Measurements from ENCODE around the gene WDFY4. TPM values are rescaled to one million over a fixed set of nuclear protein-coding genes. Genes with fewer than 3 reads are reported as not detected.

WDFY4 gene
- total and polyA plus RNA-seq, 9 of the 15 experiments (the other 6 are each of a cell fraction or from before 2014, with no cell fraction given) = 0.01 to 0.02 (median 0.01) TPM; not detected in 6

DNA sequence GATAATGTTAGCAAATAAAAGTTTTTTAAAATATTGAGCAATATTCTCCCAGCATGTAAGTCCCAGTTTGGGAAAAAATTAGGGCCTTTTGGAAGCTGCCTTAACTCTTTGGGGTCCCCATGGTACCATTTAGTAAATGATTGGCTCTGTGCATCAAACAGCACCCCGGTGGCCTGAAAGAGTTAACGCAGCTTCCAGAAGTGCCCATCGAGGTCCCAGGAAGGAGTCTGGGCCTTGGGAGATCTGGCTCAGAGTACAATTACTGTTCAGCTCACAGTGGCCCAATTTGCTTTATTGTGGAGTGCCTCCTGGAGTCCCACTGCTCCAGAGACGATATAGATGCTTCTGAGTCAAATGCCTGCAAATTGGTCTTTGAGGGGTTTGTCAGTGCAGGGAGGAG is 31.7 kb downstream of the WDFY4 start:
- Histone ChIP-seq H3K4me1 (replicated peaks in 1 of 2; ENCODE audit: control insufficient read depth in 2 of 2, insufficient read depth in 2 of 2, low read length in 2 of 2) (no peaks in the 10 kb centered on the region), H4K20me1 (replicated peaks; ENCODE audit: control insufficient read depth, insufficient read depth, low read length) (no peaks in the 10 kb centered on the region), H3K4me3 (no peak overlapping the region), H3K9me1 (ENCODE audit: control insufficient read depth, insufficient read depth, low read length) (no peaks in the 10 kb centered on the region), H3K36me3 (ENCODE audit: control insufficient read depth, insufficient read depth, low read length) (no peaks in the 10 kb centered on the region), H3K79me2 (ENCODE audit: control insufficient read depth, insufficient read depth, low read length) (no peaks in the 10 kb centered on the region), H2AFZ (ENCODE audit: low read depth, low read length) (no peak overlapping the region), H3K9me3 (replicated peaks; ENCODE audit: control insufficient read depth, insufficient read depth, low read depth, low read length) (no peaks in the 10 kb centered on the region), H3K27me3 (ENCODE audit: control insufficient read depth in 2 of 2, insufficient read depth in 2 of 2, low read length in 2 of 2) (peaks cover 12 to 22% of the 10 kb centered on the region in 2 experiments), H3K27ac (ENCODE audit: extremely low read depth, low read depth, low read length) (no peak overlapping the region), H3K9ac (ENCODE audit: insufficient read depth in 1 of 2, low read depth in 2 of 2, low read length in 2 of 2) (no peak overlapping the region), H3K4me2 (ENCODE audit: insufficient read depth, low read length) (no peak overlapping the region)
- FAIRE-seq = no peak
- 0% methylated on average over 4 of the region's 4 CpGs for WGBS (ENCODE audit: insufficient coverage, low coverage, missing lambda C conversion rate)
- in situ Hi-C loops (cut with MboI) (no loop called here), intact Hi-C loops (cut with micrococcal nuclease) (no loop called here)
- BruUV-seq (replicated peaks) = no TSS peak
- DNase-seq (ENCODE audit: extremely low read depth in 1 of 4, low spot score in 3 of 4) = no peak
- no peak for TF ChIP-seq SIRT6 (IDR thresholded peaks at IDR 0.05; ENCODE audit: low read depth, low read length)
- TF ChIP-seq, protein P1, sequence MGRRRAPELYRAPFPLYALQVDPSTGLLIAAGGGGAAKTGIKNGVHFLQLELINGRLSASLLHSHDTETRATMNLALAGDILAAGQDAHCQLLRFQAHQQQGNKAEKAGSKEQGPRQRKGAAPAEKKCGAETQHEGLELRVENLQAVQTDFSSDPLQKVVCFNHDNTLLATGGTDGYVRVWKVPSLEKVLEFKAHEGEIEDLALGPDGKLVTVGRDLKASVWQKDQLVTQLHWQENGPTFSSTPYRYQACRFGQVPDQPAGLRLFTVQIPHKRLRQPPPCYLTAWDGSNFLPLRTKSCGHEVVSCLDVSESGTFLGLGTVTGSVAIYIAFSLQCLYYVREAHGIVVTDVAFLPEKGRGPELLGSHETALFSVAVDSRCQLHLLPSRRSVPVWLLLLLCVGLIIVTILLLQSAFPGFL (CRISPR knock-in tag; IDR thresholded peaks at IDR 0.05) = no peak
- TF ChIP-seq ZC3H11A (IDR thresholded peaks at IDR 0.05; ENCODE audit: low read depth, low read length) = no peak
- no peak for TF ChIP-seq CEBPG (CRISPR knock-in tag; IDR thresholded peaks at IDR 0.05)
- 0 out of 4 replicates have a peak, but pooled peaks of 1 of the 2 experiments have one; percentile 24 for TF ChIP-seq CEBPG (tag; conservative IDR thresholded peaks at IDR 0.05 in 1 of 2, IDR thresholded peaks at IDR 0.05 in 1 of 2)
- no peak for TF ChIP-seq KAT7 (CRISPR knock-in tag; IDR thresholded peaks at IDR 0.05; ENCODE audit: borderline replicate concordance)
- TF ChIP-seq U2AF1 (optimal IDR thresholded peaks at IDR 0.05; ENCODE audit: low read depth, low read length) = no peak
- TF ChIP-seq ATF2 (CRISPR knock-in tag; IDR thresholded peaks at IDR 0.05) = no peak
- CTCF ChIA-PET (ENCODE audit: low intra/inter-chr PET ratio) = no interaction called here
- no peak for ATAC-seq
- POLR2A ChIA-PET = no interaction called here
